Mesendoderm (in vitro differentiated cells): ENCODE results near the gene ADGRV1.

Experiments used
- DNase-seq: peaks from one replicate; pipeline ENCODE4 v3.0.0; 2013
- H2AK5ac ChIP-seq: 2 replicates; pipeline ENCODE4 v1.6.1; 2013; ENCODE audit warnings: low read length, inconsistent platforms
- H2BK120ac ChIP-seq: 2 replicates; pipeline ENCODE4 v1.6.1; 2013; ENCODE audit warnings: low read depth, mild to moderate bottlenecking, low read length, moderate library complexity, mixed read lengths
- H2BK15ac ChIP-seq: replicated peaks from 2 replicates; pipeline ENCODE4 v1.6.1; 2013; ENCODE audit warnings: low read depth, mild to moderate bottlenecking, moderate library complexity
- H2BK5ac ChIP-seq: 2 replicates; pipeline ENCODE4 v1.6.1; 2013; ENCODE audit warnings: low read length, inconsistent platforms
- H3K18ac ChIP-seq: 2 replicates; pipeline ENCODE4 v1.6.1; 2013; ENCODE audit warnings: mild to moderate bottlenecking, low read length, mixed read lengths
- H3K23ac ChIP-seq: one replicate; pipeline ENCODE4 v1.6.1; 2013; ENCODE audit warnings: low read length
- H3K27ac ChIP-seq: 2 replicates; pipeline ENCODE4 v1.5.1; 2013; ENCODE audit warnings: low read depth, mild to moderate bottlenecking, inconsistent platforms, low read length, moderate library complexity
- H3K27me3 ChIP-seq: 2 replicates; pipeline ENCODE4 v1.6.1; 2013; ENCODE audit warnings: low read length, control low read depth, mild to moderate bottlenecking, inconsistent platforms; ENCODE audit not compliant: insufficient read depth, poor library complexity
- H3K36me3 ChIP-seq: 2 replicates; pipeline ENCODE4 v1.6.1; 2013; ENCODE audit warnings: low read length, inconsistent platforms; ENCODE audit not compliant: control insufficient read depth, insufficient read depth
- H3K4ac ChIP-seq: one replicate; pipeline ENCODE4 v1.6.1; 2013; ENCODE audit warnings: low read depth, mild to moderate bottlenecking, low read length, moderate library complexity
- H3K4me1 ChIP-seq: 2 replicates; pipeline ENCODE4 v1.6.1; 2013; ENCODE audit warnings: low read depth, low read length, inconsistent platforms; ENCODE audit not compliant: control insufficient read depth
- H3K4me2 ChIP-seq: 2 replicates; pipeline ENCODE4 v1.6.1; 2013; ENCODE audit warnings: low read length
- H3K4me3 ChIP-seq: 2 replicates; pipeline ENCODE4 v1.5.1; 2013; ENCODE audit warnings: mild to moderate bottlenecking, low read length
- H3K56ac ChIP-seq: one replicate; pipeline ENCODE4 v1.6.1; 2013; ENCODE audit warnings: low read length
- H3K79me1 ChIP-seq: 2 replicates; pipeline ENCODE4 v1.6.1; 2013; ENCODE audit warnings: low read length, inconsistent platforms
- H3K79me2 ChIP-seq: 2 replicates; pipeline ENCODE4 v1.6.1; 2013; ENCODE audit warnings: mild to moderate bottlenecking, low read length; ENCODE audit not compliant: control insufficient read depth, insufficient read depth
- H3K9ac ChIP-seq: 2 replicates; pipeline ENCODE4 v1.6.1; 2013; ENCODE audit warnings: low read length, inconsistent platforms
- H4K5ac ChIP-seq: one replicate; pipeline ENCODE4 v1.6.1; 2013; ENCODE audit warnings: low read length
- H4K8ac ChIP-seq: one replicate; pipeline ENCODE4 v1.6.1; 2013; ENCODE audit warnings: low read depth, mild to moderate bottlenecking, control low read depth, low read length, moderate library complexity
- WGBS: extraction: QIAGEN DNeasy Blood & Tissue Kit; methylation state at CpG from one replicate; pipeline ENCODE4 v1.1.7; 2013; ENCODE audit warnings: low lambda C conversion rate, missing lambda C conversion rate; ENCODE audit not compliant: insufficient coverage; ENCODE audit errors: extremely low coverage; 5-methylcytosine and 5-hydroxymethylcytosine counted together

ADGRV1 gene

GRCh38 chr5:90930756-90931431 lies 372.3 kb downstream of the ADGRV1 start:
- H2BK120ac ChIP-seq, result no peak overlapping the region
- no peak overlapping the region for H3K18ac ChIP-seq
- no peak overlapping the region for H2AK5ac ChIP-seq
- no peak overlapping the region for H3K27ac ChIP-seq
- peak overlapping the region; percentile 75 for H3K56ac ChIP-seq
- DNase-seq, result no peak
- no CpG with 5 or more reads among the region's 4 CpGs for WGBS
- H3K4ac ChIP-seq, result no peak overlapping the region
- H3K4me1 ChIP-seq, result no peaks in the 10 kb centered on the region
- no peak overlapping the region for H3K4me3 ChIP-seq
- H3K23ac ChIP-seq, result no peak overlapping the region
- H3K36me3 ChIP-seq, result no peaks in the 10 kb centered on the region
- no peak overlapping the region for H3K4me2 ChIP-seq
- H2BK15ac ChIP-seq, result peak overlapping the region; percentile 57
- no peaks in the 10 kb centered on the region for H3K27me3 ChIP-seq
- peak overlapping the region; percentile 49 for H4K5ac ChIP-seq
- H4K8ac ChIP-seq, result no peak overlapping the region
- no peak overlapping the region for H2BK5ac ChIP-seq
- no peaks in the 10 kb centered on the region for H3K79me2 ChIP-seq
- H3K79me1 ChIP-seq, result no peaks in the 10 kb centered on the region
- H3K9ac ChIP-seq, result no peak overlapping the region

- WGBS, result no CpG with 5 or more reads among the region's 4 CpGs
- no peaks in the 10 kb centered on the region for H3K36me3 ChIP-seq
- no peak overlapping the region for H3K23ac ChIP-seq
- no peak overlapping the region for H3K9ac ChIP-seq
- no peak overlapping the region for H3K4me2 ChIP-seq
- no peaks in the 10 kb centered on the region for H3K79me1 ChIP-seq
- H3K27me3 ChIP-seq, result no peaks in the 10 kb centered on the region
- H3K4me1 ChIP-seq, result no peaks in the 10 kb centered on the region
- no peak overlapping the region for H2BK15ac ChIP-seq
- peak; percentile 67 for DNase-seq
- no peak overlapping the region for H3K27ac ChIP-seq
- H3K4ac ChIP-seq, result no peak overlapping the region
- no peak overlapping the region for H2BK5ac ChIP-seq
- no peak overlapping the region for H2AK5ac ChIP-seq
- no peak overlapping the region for H2BK120ac ChIP-seq
- H4K8ac ChIP-seq, result no peak overlapping the region
- no peaks in the 10 kb centered on the region for H3K79me2 ChIP-seq
- no peak overlapping the region for H3K18ac ChIP-seq
- no peak overlapping the region for H4K5ac ChIP-seq
- no peak overlapping the region for H3K56ac ChIP-seq
- no peak overlapping the region for H3K4me3 ChIP-seq
Measured at GRCh38 chr5:90932052-90932699, 373.6 kb downstream of the ADGRV1 start.

GRCh38 chr5:90933298-90933697 lies 374.7 kb downstream of the ADGRV1 start:
- no peak overlapping the region for H3K4me2 ChIP-seq
- H2AK5ac ChIP-seq, result no peak overlapping the region
- no peak overlapping the region for H3K23ac ChIP-seq
- H3K27ac ChIP-seq, result no peak overlapping the region
- DNase-seq, result no peak
- H3K18ac ChIP-seq, result no peak overlapping the region
- no peak overlapping the region for H2BK5ac ChIP-seq
- no peak overlapping the region for H3K56ac ChIP-seq
- H2BK15ac ChIP-seq, result no peak overlapping the region
- H3K4me1 ChIP-seq, result no peaks in the 10 kb centered on the region
- no peak overlapping the region for H3K4me3 ChIP-seq
- no peaks in the 10 kb centered on the region for H3K79me1 ChIP-seq
- H4K5ac ChIP-seq, result no peak overlapping the region
- no peak overlapping the region for H2BK120ac ChIP-seq
- H3K4ac ChIP-seq, result no peak overlapping the region
- no peak overlapping the region for H3K9ac ChIP-seq
- no peaks in the 10 kb centered on the region for H3K27me3 ChIP-seq
- H3K79me2 ChIP-seq, result no peaks in the 10 kb centered on the region
- no peaks in the 10 kb centered on the region for H3K36me3 ChIP-seq
- H4K8ac ChIP-seq, result no peak overlapping the region

- Histone ChIP-seq H3K36me3 (no peaks in the 10 kb centered on the region), H3K4me1 (no peaks in the 10 kb centered on the region), H3K79me2 (no peaks in the 10 kb centered on the region), H2BK120ac (no peak overlapping the region), H2AK5ac (no peak overlapping the region), H3K18ac (no peak overlapping the region), H3K56ac (no peak overlapping the region), H3K4me2 (no peak overlapping the region), H3K4me3 (no peak overlapping the region), H2BK5ac (no peak overlapping the region), H3K9ac (no peak overlapping the region), H4K5ac (no peak overlapping the region), H3K27ac (no peak overlapping the region), H3K4ac (no peak overlapping the region), H3K27me3 (no peaks in the 10 kb centered on the region), H3K79me1 (no peaks in the 10 kb centered on the region), H4K8ac (no peak overlapping the region), H2BK15ac (no peak overlapping the region), H3K23ac (no peak overlapping the region)
- WGBS, result no CpG with 5 or more reads among the region's 5 CpGs
- DNase-seq, result no peak
Measured at GRCh38 chr5:90934091-90934719, 375.6 kb downstream of the ADGRV1 start.

GRCh38 chr5:90934738-90935137 lies 376.1 kb downstream of the ADGRV1 start:
- Histone ChIP-seq H3K27me3 (no peaks in the 10 kb centered on the region), H3K79me2 (no peaks in the 10 kb centered on the region), H3K4ac (no peak overlapping the region), H4K8ac (no peak overlapping the region), H3K79me1 (no peaks in the 10 kb centered on the region), H2AK5ac (no peak overlapping the region), H3K4me1 (no peaks in the 10 kb centered on the region), H3K27ac (no peak overlapping the region), H3K4me3 (no peak overlapping the region), H3K23ac (no peak overlapping the region), H3K18ac (peak overlapping the region; percentile 39), H2BK5ac (no peak overlapping the region), H3K56ac (no peak overlapping the region), H3K36me3 (no peaks in the 10 kb centered on the region), H3K9ac (no peak overlapping the region), H4K5ac (no peak overlapping the region), H3K4me2 (no peak overlapping the region), H2BK15ac (no peak overlapping the region), H2BK120ac (peak overlapping the region; percentile 45)
- DNase-seq, result no peak
- no CpG with 5 or more reads among the region's 2 CpGs for WGBS
